HEK293T (cell line): Measurements from ENCODE around the gene IMPACT.

ENCODE experiments used
- FOXA1 ChIP-seq: fragments of 450-650 bp; IDR thresholded peaks from 2 replicates; pipeline ENCODE4 v1.6.1; 2016; ENCODE audit warnings: mild to moderate bottlenecking
- FOXM1 ChIP-seq: fragments of 450-650 bp; IDR thresholded peaks from 2 replicates; pipeline ENCODE4 v1.6.1; 2017; ENCODE audit warnings: mild to moderate bottlenecking, borderline replicate concordance
- HDGF ChIP-seq: fragments of 450-650 bp; IDR thresholded peaks from 2 replicates; pipeline ENCODE4 v1.6.1; 2017; ENCODE audit warnings: antibody characterized with exemption, borderline replicate concordance
- SP1 ChIP-seq: fragments of 450-650 bp; IDR thresholded peaks from 2 replicates; pipeline ENCODE4 v1.6.1; 2017
- SUZ12 ChIP-seq: fragments of 450-650 bp; IDR thresholded peaks from 2 replicates; pipeline ENCODE4 v1.6.1; 2016; ENCODE audit warnings: mild to moderate bottlenecking
- ZNF384 ChIP-seq: fragments of 450-650 bp; IDR thresholded peaks from 2 replicates; pipeline ENCODE4 v1.6.1; 2016

- TF ChIP-seq HDGF (no peak), SP1 (no peak), SUZ12 (no peak), FOXM1 (no peak), FOXA1 (no peak), ZNF384 (no peak)
These were observed 43.6 kb downstream of the IMPACT start for GRCh38 chr18:24470022-24470618.
